ENCODE measurements around the gene DHRS7B.

GRCh38 chr17:21204935-21205334 is 78.2 kb downstream of the DHRS7B start:
- no peak for TF ChIP-seq CTCF (IDR thresholded peaks at IDR 0.05)
- TF ChIP-seq EZH2 (IDR thresholded peaks at IDR 0.05): no peak
- no peak for TF ChIP-seq EZH2phosphoT487 (IDR thresholded peaks at IDR 0.05)

Measured in neural progenitor cell (in vitro differentiated cells).